HL-60 (cell line): ENCODE data around the gene ITPK1.

Source experiments
- DNase-seq, 2 experiments: peaks; one replicate each; pipeline ENCODE4 v3.0.0-alpha.2; 2010 to 2020; ENCODE audit warnings: low read depth in 1 of 2, low spot score in 1 of 2
- H3K27ac ChIP-seq: fragments of 250-450 bp; sonication (Bioruptor Pico); replicated peaks from 2 replicates; pipeline ENCODE4 v1.5.1; 2020; ENCODE audit warnings: mild to moderate bottlenecking, moderate library complexity
- H3K27me3 ChIP-seq: fragments of 250-450 bp; sonication (Bioruptor Pico); 2 replicates; pipeline ENCODE4 v1.5.1; 2021; ENCODE audit warnings: mild to moderate bottlenecking, moderate library complexity; ENCODE audit not compliant: insufficient read depth, poor library complexity, severe bottlenecking
- H3K4me3 ChIP-seq: replicated peaks from 2 replicates; pipeline ENCODE4 v1.5.1; 2011; ENCODE audit warnings: mild to moderate bottlenecking, control low read depth, low read length; ENCODE audit not compliant: insufficient read depth
- CTCF ChIP-seq: IDR thresholded peaks from one replicate; pipeline ENCODE4 v1.5.1; 2011; ENCODE audit warnings: low read length, control low read depth, inconsistent platforms; ENCODE audit not compliant: insufficient read depth
- GABPA ChIP-seq: IDR thresholded peaks from 2 replicates; pipeline ENCODE4 v1.6.1; 2012; ENCODE audit warnings: low read depth
- POLR2AphosphoS5 ChIP-seq: IDR thresholded peaks from 2 replicates; pipeline ENCODE4 v1.6.1; 2012; ENCODE audit warnings: low read depth
- REST ChIP-seq: IDR thresholded peaks from 2 replicates; pipeline ENCODE4 v1.6.1; 2012; ENCODE audit warnings: low read depth; ENCODE audit not compliant: insufficient replicate concordance
- SPI1 ChIP-seq: IDR thresholded peaks from 2 replicates; pipeline ENCODE4 v1.6.1; 2012; ENCODE audit warnings: low read depth, mild to moderate bottlenecking, borderline replicate concordance

The ITPK1 gene

GRCh38 chr14:92955381-92955780 is 160.3 kb downstream of the ITPK1 start:
- Histone ChIP-seq H3K27me3 (no peaks in the 10 kb centered on the region), H3K27ac (no peak overlapping the region), H3K4me3 (no peak overlapping the region)
- no peak for DNase-seq
- no peak for TF ChIP-seq GABPA

- Histone ChIP-seq H3K27ac (no peak overlapping the region), H3K4me3 (no peak overlapping the region), H3K27me3 (no peaks in the 10 kb centered on the region)
- TF ChIP-seq POLR2AphosphoS5: no peak
- TF ChIP-seq REST: no peak
- TF ChIP-seq CTCF: no peak
- TF ChIP-seq SPI1: no peak
- no peak for TF ChIP-seq GABPA
- no peak for DNase-seq
These were observed 160.8 kb downstream of the ITPK1 start for GRCh38 chr14:92954933-92955332.

- H3K27ac ChIP-seq: no peak overlapping the region
- no peak for DNase-seq
These were observed 162.2 kb downstream of the ITPK1 start for GRCh38 chr14:92953526-92953925.

More at GRCh38 chr14:92953526-92953925, 162.2 kb downstream of the ITPK1 start:
- no peaks in the 10 kb centered on the region for H3K27me3 ChIP-seq
- TF ChIP-seq REST (no peak), CTCF (no peak), GABPA (no peak), SPI1 (no peak)
- H3K4me3 ChIP-seq: no peak overlapping the region
